Measurements from ENCODE around the gene KIF26B.

Gene KIF26B

GRCh38 chr1:245209658-245210435 is 55.1 kb downstream of the KIF26B start:
- no peak for DNase-seq (ENCODE audit: low read depth in 2 of 2)

- no peak for DNase-seq (ENCODE audit: low read depth in 2 of 2)
Observed at GRCh38 chr1:245211035-245211749, 56.4 kb downstream of the KIF26B start.

GRCh38 chr1:245211761-245212160 is 57.0 kb downstream of the KIF26B start:
- DNase-seq (ENCODE audit: low read depth in 2 of 2), result no peak

- no peak for DNase-seq (ENCODE audit: low read depth in 2 of 2)
Observed at GRCh38 chr1:245212221-245212710, 57.5 kb downstream of the KIF26B start.

- no peak for DNase-seq (ENCODE audit: low read depth in 2 of 2)
Observed at GRCh38 chr1:245213066-245213831, 58.5 kb downstream of the KIF26B start.

GRCh38 chr1:245215071-245215470 is 60.3 kb downstream of the KIF26B start:
- no peak for DNase-seq (ENCODE audit: low read depth in 2 of 2)

- DNase-seq (ENCODE audit: low read depth in 2 of 2), result no peak
Observed at GRCh38 chr1:245216366-245217115, 61.8 kb downstream of the KIF26B start.

- no peak for DNase-seq (ENCODE audit: low read depth in 2 of 2)
Observed at GRCh38 chr1:245217853-245218608, 63.2 kb downstream of the KIF26B start.

- no peak for DNase-seq (ENCODE audit: low read depth in 2 of 2)
Observed at GRCh38 chr1:245220381-245220985, 65.7 kb downstream of the KIF26B start.

GRCh38 chr1:245221805-245222204 is 67.0 kb downstream of the KIF26B start:
- DNase-seq (ENCODE audit: low read depth in 2 of 2), result no peak

- no peak for DNase-seq (ENCODE audit: low read depth in 2 of 2)
Observed at GRCh38 chr1:245222931-245223595, 68.3 kb downstream of the KIF26B start.

- no peak for DNase-seq (ENCODE audit: low read depth in 2 of 2)
Observed at GRCh38 chr1:245225322-245226202, 70.8 kb downstream of the KIF26B start.

GRCh38 chr1:245226203-245226499 is 71.4 kb downstream of the KIF26B start:
- no peak for DNase-seq (ENCODE audit: low read depth in 2 of 2)

- no peak for DNase-seq (ENCODE audit: low read depth in 2 of 2)
Observed at GRCh38 chr1:245229051-245229450, 74.3 kb downstream of the KIF26B start.

- DNase-seq (ENCODE audit: low read depth in 2 of 2), result no peak
Observed at GRCh38 chr1:245232931-245233330, 78.1 kb downstream of the KIF26B start.

GRCh38 chr1:245234217-245235081 is 79.7 kb downstream of the KIF26B start:
- no peak for DNase-seq (ENCODE audit: low read depth in 2 of 2)

- no peak for DNase-seq (ENCODE audit: low read depth in 2 of 2)
Observed at GRCh38 chr1:245235156-245235555, 80.4 kb downstream of the KIF26B start.

GRCh38 chr1:245240648-245241165 is 85.9 kb downstream of the KIF26B start:
- DNase-seq (ENCODE audit: low read depth in 2 of 2), result no peak

Measured in stimulated activated CD4-positive, alpha-beta T cell treated with anti-CD3 and anti-CD28 coated beads, Interleukin-1b, Interleukin-23, amount 100 ng/mL, for 4 hours (primary cell).